NCI-H345 treated with DMSO at 0.1 percent for 48 hours (cell line): Measurements from ENCODE around the gene ARID5B.
"Not testable (repeated sequence)": the region's sequence is repeated elsewhere in the genome, so short reads cannot be mapped to it uniquely, and the experiment has no call there.

Source experiments
- DNase-seq: peaks from one replicate; lab custom pipeline; 2025; ENCODE audit not compliant: unreplicated experiment; lab: John Stamatoyannopoulos, UW

The ARID5B gene

DNA sequence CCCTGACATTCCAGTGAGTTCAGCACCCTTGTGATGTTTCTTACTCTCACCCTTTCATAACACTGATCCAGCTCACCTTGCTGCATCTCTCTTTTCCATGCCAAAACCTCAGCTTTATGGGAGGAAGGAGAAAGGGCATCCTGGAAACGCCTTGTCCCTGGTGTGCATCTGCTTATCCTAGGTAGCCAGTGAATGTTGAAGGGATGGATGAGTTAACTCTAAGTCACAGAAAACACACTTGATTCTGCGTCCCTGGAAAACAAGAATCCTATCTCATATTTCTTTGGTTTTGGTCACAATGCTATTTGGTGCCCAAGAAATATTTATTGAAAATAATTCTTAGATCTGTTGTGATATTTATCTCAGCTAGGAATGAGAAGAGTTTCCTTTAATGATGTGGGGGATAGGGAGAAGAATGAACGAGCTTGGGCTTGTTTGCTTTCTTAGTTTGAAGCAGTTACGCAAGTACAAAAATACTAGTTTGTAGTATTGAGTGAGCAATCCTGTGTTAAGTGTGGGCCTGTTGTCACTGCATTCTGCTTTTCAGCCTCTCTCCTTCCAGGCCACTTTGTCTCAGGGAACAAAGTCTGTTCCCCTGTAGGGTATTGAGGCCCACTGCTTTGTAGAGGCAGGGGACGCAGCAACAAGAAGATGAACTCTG, 126.5 kb downstream of the ARID5B start:
- no peak for DNase-seq

DNA sequence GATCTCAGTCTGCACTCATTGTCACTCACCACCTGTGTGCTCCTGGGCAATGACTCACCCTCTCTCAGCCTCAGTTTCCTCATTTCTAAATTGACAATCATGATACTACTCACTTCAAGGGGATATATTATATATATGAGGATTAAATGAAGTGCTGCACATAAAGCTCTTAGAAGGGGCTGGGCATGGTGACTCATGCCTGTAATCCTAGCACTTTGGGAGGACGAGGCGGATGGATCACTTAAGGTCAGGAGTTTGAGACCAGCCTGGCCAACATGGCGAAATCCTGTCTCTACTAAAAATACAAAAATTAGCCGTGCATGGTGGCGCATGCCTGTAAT, 127.0 kb downstream of the ARID5B start:
- DNase-seq = not testable (repeated sequence)

DNA sequence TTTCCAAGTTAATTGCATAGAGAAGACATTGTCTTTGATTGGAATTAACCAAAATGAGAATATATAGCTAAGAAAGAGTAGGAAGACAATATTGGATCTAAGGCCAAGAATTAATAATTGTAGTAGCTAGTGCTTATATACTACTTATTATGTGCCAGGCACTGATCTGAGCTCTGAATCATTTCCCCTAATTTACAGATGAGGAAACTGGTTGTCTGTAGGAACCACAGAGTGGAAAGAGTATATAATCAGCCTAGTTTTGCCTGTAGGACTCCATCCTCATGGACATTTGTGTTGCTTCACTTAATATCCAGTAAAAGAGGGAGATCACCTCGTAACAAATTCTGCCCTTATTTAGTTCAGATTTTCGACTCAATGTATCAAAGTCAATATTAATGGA, 127.9 kb downstream of the ARID5B start:
- no peak for DNase-seq

DNA sequence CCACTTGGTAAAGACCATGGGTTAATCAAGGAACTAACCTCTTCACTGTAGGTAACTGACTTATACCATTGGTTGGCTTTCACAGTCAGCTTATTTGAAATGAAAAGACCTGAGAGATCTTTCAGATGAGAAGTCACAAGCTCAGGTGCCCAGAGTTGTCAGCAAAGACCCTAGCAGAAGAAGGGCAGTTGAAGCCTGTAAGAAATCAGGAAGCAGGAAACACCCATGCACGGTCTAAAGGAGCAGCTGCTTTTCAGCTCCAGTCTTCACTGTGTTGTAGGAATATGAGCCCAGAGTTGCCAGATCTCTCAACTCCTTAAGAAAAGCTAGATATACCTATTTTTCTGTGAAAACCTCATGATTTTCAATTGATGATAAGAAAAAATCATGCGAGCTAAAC, 130.0 kb downstream of the ARID5B start:
- no peak for DNase-seq

DNA sequence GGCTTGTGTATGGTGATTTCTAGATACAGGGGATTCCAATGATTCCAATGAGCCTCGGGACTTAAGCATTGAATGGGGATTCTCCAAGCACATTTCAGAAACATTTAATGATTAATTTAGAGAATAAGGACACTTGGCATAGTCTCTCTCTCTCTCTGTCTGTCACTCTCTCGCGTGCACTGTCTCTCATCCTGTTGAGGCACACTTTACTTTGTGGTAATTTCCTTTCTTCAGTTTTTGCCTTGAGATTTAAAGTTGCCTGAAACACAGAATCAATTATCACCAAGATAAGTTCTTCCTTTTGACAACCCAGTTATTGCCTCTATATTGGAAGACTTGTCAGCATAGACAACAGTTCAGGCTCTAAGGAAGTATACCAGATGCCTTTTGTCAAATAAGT, 131.6 kb downstream of the ARID5B start:
- DNase-seq = no peak

DNA sequence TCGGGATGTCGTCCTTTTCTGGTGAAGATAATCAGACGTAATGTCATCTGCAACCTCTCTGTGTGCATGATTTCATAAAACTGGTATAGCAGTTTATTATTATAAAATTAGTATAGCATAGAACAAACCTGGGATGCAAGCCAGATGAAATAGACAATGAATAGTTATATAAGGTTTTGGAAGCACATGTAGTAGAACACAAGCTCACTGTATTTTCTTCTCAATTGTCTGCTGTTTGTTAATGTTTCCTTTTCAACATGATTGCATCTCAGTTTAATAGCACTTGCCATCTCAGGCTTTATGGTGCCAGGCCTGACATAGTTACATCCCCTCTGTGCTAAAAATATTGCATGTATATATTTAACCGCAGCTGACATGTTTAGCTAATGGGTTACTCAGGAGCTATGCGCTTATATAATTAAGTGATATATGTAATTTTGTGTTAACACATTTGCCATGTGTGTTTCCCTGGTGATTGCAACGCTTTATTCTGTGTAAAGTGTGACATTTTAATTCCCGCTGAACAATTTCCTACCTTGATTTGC, 132.7 kb downstream of the ARID5B start:
- DNase-seq = no peak

DNA sequence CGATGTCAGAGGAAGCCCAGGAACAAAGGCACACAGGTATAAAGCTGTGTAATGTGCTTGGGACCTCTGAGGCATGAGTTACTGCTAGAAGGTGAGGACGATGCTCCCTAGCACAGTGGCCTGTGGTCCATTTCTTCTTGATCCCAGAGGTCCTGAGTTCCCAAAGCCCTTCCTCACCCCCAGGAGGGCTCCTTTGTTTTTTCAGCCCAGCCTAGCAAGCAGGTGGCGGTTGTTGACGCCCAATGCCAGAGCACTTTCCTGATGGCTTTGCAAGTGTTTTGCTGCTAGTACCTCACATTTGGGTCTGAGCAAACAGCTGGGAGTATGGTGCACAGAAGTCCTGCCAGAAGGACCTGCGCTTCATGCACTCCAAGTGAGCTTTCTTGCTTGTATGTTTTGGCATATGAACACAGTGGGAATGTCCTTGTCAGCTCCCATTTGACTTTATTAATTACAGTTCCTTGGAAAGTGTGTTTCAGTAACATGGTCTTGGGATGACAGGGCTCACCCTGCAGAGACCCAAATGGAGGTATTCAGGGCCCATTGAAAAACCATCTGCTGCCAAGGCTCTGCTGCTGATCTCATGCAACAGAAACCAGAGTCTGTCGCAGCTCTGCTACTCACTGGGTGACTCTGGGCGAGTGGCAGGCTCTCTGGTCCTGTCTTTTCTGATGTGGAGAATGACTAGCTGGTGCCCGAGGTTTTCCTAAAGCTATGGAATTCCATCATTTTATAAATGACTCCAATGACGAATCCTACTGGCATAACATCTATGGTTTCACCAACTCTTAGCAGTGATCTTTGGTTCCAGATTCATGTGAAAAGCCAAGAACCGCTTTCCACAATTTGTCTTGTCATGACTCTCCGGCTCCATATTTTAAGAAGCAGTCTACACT, 134.9 kb downstream of the ARID5B start:
- no peak for DNase-seq

DNA sequence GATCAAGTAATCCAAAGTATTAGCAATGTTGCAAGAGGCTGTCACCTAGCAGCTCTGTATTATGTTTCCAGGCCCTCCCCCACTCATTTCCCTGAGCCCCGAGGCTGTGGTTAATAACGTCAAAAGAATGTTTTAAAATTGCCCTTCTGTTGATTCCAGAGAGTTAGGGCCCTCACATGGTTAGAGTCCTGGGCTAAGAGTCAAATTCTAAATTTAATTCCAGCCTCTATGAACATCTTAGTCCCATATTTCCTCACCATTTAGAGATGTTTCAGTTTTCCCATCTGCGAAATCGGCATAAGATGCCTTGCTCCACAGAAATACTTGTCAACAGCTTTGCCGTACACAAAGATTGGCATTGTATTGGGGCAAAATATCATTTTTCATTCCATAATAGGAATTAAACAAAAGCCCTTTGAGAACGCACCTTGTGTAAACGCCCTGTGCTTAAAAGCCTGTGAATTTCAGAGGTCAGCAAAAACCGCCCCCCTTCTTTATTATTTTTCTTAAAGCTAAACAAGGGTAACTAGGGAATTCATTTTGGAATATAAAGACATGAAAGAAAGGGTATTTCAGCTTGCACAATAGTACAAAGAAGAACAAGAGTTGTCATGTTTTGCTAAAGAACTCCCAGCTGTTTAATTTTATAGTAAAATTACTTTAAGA, 135.8 kb downstream of the ARID5B start:
- no peak for DNase-seq

DNA sequence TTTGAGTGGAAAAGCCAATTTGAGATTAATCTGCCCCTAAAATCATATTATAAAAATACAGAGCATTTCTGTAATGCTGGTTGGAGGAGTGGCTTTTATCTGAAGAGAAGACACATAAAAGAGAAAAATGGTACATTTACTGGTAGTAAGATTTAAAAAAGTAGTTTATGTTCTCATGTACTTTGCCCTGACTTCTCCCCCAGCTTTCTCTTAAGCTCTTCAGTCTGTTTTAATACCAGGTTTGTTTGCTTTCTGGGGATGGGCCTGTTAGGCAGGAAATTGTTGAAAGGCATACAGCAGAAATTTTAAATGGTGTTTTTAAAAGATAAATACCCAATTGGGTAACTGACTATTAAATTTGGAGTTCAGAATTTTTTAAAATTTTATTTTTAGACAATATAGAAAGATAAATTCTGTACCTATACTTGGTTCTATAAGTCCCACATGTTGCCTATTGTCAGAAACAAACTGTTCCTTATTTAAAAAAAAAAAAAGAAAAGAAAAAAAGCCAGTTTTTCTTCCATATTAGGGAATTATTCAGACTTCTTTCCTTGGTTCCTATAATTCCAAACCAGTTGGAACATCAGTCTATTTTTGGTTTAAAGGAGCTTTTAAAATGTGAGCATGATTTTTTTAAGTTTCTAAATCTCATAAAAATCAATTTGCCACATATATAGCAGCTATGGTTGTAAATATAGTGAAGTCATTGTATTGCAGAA, 136.6 kb downstream of the ARID5B start:
- peak; percentile 3 for DNase-seq

DNA sequence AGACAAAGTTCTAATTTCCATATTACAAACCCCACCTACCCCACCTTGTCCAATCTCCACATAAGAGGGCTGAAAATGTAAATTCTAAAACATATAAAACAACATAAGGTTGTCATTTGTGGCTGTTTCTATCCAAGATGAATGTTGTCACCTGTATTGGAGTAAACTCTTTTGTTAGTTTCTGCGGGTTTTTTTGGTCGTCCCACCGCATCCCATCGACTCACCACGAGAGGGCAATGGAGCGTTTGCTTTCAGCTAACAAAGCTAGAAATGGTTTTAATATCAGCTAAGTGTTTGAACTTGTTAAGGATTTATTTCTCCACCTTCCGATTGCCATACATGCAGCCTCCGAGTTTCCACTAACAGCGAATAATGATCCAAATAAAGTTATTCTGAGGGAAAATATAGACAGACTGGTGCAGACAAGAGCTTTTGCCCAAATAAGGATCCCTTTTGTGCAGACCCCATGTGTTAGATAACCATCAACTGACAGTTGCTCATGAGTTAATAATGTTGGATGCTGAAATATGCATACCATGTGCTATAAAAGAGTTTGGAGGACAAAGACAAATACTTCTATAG, 137.2 kb downstream of the ARID5B start:
- peak; percentile 7 for DNase-seq

DNA sequence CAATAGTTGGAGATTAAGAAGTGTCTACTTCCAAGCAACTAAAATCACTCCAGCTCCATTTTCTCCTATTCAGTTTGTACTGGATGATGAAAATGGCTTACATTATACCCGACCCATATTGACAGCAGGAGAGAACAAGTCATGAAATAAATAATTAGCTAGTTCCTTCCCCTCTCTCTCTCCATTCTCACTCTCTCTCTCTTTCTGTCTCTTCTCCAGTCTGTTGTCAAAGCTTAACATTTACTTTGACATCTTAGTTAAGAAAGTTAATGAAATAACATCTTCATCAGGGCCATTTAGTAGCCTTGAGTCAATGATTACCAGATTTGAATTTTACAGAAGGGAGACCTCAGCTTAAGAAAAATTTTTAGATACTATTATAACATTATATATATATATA, 138.5 kb downstream of the ARID5B start:
- DNase-seq = no peak

DNA sequence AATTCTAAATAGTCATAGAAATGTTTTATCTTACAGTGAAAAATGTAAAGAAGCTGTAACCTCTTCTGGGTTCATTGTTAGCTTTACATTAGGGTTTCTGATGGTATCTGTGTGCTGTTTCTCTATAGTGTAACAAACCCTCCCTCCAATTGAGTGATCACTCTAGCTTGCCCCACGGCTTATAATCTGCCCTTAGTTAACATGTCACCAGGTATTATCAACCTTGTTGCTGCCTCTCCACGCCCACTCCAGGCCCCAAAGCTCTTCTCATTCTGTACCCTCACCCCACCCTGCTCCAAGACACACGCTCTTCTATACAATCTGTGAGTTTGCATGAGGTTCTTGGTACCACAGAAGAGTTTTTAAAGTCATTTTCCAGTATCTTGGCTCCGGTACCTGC, 139.4 kb downstream of the ARID5B start:
- no peak for DNase-seq

DNA sequence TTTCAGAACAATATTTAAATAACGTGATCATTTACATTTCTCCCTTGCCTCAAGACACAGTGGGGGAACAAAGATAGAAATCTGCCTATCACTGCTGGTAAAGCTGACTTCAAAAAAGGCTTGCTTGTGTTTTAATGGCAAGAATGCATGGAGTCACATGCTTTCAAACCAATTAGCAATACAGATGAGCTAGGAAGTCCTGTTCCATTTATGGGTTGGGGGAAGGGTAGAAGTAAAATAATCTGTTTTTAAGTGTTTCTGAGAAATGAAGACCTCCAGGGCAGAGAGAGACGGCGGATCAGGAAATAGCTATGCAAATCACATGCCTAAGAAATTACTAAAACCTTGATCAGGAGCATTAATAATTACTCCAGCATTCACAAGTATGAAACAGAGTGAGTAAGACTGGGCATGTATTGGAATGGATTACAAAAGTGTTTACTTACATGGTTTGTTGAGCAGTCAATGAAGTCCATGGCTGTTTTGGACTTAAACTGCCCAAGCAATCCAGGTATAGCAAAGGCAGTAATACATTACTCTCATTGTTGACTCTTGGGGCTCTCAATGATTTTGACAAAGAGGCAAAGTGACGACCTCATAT, 142.0 kb downstream of the ARID5B start:
- no peak for DNase-seq

DNA sequence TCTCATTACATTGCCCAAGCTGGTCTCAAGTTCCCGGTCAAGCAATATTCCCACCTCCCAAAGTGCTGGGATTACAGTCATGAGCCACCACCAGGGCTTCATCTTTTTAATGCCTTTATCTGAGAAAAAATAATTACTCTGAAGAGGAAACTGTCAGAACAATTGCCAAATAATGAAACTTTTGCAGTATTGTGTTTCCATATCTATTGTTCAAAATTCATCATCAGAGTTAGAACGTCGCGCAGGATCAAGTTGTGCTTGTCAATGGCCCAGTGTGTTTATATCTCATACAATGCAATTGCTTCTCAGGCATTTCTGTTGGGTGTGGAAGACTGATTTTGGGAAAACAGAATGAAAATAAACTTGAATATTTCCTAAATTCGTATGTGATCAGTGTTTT, 143.1 kb downstream of the ARID5B start:
- DNase-seq = no peak

DNA sequence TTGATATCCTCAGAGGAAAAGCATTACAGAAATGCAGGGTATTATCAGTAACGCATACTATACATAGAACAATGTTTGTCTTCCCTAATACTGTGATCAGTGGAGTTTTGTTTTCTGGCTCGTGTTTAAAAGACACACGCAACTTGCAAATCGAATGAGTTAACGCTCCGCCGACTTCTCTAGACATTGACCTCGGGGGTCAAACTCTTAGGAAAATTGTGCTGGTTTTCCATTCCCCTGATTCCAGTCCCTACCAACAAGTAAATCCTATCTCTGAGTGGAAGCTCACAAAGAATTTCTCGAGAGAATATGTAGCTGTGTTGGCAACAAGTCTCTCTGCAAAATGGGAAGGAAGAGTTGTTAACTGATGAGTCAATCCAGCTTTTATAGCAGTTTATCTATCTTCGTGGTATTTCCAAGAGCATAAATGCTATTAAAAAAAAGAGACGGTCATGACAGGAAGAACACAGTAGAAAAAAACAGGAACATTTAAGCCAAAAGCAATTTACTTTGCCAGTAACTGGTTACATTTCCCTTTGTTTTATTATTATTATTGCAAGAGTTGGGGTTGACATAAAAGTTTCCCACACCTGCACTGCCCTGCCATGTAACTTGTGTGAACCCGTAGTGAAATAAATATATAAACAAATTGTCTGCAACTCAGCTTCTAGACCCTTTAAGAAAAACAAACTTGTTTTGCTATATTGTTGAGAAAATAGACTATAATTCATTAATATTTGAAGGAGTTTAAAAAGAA, 144.4 kb downstream of the ARID5B start:
- no peak for DNase-seq

DNA sequence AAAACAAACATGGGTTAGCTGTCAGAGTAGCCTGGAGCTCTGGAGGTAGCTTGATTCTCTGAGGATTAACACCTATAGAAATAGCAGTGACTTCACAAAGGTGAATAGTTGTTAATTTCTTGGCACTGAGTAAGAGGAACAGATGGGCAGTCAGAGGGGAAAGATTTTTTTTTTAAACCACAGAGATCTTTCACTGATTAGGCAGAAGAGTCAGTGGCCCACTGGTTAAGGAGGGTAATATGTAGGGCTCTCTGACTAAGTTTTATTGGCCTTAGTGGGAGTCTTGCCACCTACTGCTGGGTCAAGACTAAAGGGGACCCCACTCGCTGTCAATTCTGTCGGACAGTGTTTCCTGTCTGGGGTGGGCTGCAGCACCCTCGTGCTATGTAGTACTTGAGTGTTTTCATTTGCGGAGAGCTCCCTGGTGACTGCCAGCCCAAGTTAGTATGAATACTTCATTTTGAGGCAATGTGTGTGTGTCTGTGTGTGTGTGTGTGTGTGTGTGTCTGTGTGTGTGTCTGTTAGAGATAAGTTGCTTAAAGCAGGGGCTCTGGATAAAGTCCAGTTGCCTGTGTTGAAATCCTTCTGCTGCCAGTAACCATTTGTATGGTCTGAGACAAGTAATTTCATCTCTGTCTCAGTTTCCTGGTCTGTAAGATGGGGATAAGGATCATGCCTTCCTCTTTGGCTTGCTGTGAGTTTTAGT, 145.2 kb downstream of the ARID5B start:
- no peak for DNase-seq

DNA sequence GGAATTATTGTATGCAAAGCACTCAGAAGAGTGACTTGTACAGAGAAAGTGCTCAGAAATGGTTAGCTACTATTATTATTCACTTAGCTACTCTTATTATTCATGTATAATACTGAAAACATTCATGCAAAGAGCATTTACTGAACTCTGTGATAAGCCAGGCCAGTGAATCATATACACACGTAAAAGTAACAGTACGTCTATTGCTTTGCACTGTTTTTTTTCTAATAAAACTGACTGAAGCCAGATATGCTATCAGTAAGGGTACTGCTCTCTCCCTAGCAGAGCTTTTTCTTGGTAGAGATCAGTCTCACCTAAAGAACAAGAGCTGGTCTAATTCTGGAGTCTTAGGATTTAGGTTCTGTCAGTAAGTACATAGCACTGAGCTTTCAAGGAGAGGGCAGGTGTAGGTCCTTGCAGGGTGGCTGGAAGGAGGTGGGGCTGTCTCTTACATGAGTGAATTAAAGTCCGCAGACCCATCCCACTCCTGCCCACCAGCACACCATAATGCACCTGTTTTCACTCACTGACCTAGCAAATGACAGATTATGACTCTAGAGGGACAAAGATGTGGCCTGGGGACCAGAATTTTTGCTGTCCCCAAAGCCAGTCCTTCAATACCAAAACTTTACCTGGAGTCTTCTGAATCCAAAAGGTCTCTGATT, 145.9 kb downstream of the ARID5B start:
- no peak for DNase-seq

DNA sequence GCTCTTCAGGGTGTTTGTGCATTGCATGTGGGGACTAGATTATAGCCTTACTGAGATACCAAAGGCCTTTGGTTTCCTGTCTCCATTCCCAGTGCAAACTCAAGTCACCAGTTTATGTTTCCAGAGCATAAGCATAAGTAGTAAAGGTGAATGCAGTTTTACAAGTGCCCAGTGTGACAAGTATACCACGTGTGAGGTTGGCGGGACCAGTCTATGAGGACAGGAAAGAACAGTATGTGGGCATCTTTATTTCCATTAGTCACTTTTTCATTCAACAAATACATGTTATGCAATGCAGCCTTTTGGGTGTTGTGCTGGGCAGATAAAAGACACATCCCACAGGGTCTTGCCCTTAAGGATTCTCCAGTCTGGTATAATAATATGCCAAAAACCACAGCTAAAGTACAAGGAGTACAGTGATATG, 146.5 kb downstream of the ARID5B start:
- DNase-seq = no peak

DNA sequence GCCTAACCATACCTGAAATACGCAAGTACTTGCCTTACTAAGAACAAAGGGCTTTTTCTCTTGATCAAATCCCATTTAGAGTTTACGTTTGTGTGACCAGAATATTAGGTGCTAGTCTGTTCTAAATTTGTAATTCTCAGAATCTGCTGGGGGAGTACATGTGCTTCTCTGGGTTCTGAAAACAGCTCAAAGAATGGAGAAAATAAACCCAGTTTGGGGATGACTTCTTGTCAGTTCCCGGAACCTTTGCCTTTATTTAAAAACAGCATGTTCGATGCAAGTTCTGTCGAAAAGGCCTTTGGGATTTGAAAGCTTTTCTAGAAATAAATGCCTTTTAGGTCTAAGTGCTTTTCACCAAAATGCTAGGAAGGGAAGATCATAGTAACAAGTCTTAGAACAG, 147.0 kb downstream of the ARID5B start:
- no peak for DNase-seq
